GM12878 (cell line): Measurements from ENCODE around the gene SLC29A4.

ENCODE experiments used
- CBFB ChIP-seq: IDR thresholded peaks from 2 replicates; pipeline ENCODE4 v1.6.1; 2016; ENCODE audit warnings: antibody characterized with exemption, low read depth
- CBX3 ChIP-seq: fragments of 200-600 bp; sonication (generic); IDR thresholded peaks from 2 replicates; pipeline ENCODE4 v1.6.1; 2016; ENCODE audit warnings: low read depth, borderline replicate concordance
- FOXM1 ChIP-seq: IDR thresholded peaks from 2 replicates; pipeline ENCODE4 v1.6.1; 2012; ENCODE audit warnings: low read depth, mild to moderate bottlenecking, inconsistent platforms, low read length, moderate library complexity
- MTA3 ChIP-seq: IDR thresholded peaks from 2 replicates; pipeline ENCODE4 v1.6.1; 2012; ENCODE audit warnings: low read length, inconsistent platforms, borderline replicate concordance
- MYC ChIP-seq: IDR thresholded peaks from 2 replicates; pipeline ENCODE4 v1.6.1; 2011; ENCODE audit warnings: mild to moderate bottlenecking, low read length, moderate library complexity, inconsistent platforms; ENCODE audit not compliant: insufficient read depth, insufficient replicate concordance, insufficient read length, severe bottlenecking
- NFXL1 ChIP-seq: fragments of 450-650 bp; IDR thresholded peaks from 2 replicates; pipeline ENCODE4 v1.6.1; 2017; ENCODE audit warnings: antibody characterized with exemption, mild to moderate bottlenecking, borderline replicate concordance
- POLR2A ChIP-seq: IDR thresholded peaks from 2 replicates; pipeline ENCODE4 v1.6.1; 2011; ENCODE audit warnings: low read depth, mild to moderate bottlenecking, low read length
- ZNF207 ChIP-seq: fragments of 450-650 bp; IDR thresholded peaks from 2 replicates; pipeline ENCODE4 v1.6.1; 2014; ENCODE audit warnings: antibody characterized with exemption, mild to moderate bottlenecking, borderline replicate concordance
- ZZZ3 ChIP-seq: IDR thresholded peaks from 2 replicates; pipeline ENCODE4 v1.6.1; 2011; ENCODE audit warnings: low read depth; ENCODE audit not compliant: control insufficient read depth, insufficient read length
- TF ChIP-seq, protein P1 (sequence below): IDR thresholded peaks from 2 replicates; pipeline ENCODE4 v1.6.1; 2012; ENCODE audit warnings: mild to moderate bottlenecking, low read depth, low read length
- TF ChIP-seq, protein P2 (sequence below): IDR thresholded peaks from 2 replicates; pipeline ENCODE4 v1.6.1; 2012; ENCODE audit warnings: low read length, inconsistent platforms
- TF ChIP-seq, protein P3 (sequence below), 3 experiments: IDR thresholded peaks in 2 of 3; conservative IDR thresholded peaks in 1 of 3; 2 replicates each; pipeline ENCODE4 v1.5.1; 2011; ENCODE audit warnings: low read depth in 3 of 3, low read length in 3 of 3, mild to moderate bottlenecking in 3 of 3, control low read depth in 2 of 3, moderate library complexity in 2 of 3, inconsistent platforms in 1 of 3, mixed read lengths in 1 of 3; ENCODE audit not compliant: control insufficient read depth in 2 of 3, insufficient read depth in 1 of 3; ENCODE audit errors: extremely low read depth in 1 of 3
- TF ChIP-seq, protein P4 (sequence below): IDR thresholded peaks from 2 replicates; pipeline ENCODE4 v1.6.1; 2011; ENCODE audit warnings: low read depth, mild to moderate bottlenecking, low read length, moderate library complexity, borderline replicate concordance; ENCODE audit errors: extremely low read depth

DNA sequence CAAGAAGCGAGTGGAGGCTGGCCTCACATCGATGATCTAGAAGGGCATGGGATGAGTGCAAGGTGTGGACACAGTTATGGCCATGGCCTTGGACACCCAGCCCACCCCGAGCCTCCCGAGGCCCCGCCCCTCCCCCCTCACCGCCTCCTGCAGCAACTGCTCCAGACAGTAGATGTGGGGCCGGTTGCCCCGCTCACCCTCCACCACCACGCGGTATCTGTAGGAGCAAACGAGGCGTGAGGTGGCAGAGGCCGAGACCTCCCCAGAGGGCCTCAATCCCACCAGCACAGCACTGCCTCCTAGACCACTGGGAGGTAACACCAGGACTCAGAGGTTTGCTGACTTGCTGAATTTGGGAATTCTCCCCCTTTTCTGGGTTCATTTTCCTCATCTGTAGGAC, 37.6 kb downstream of the SLC29A4 start:
- TF ChIP-seq NFXL1 (no peak), FOXM1 (no peak), MYC (no peak), ZNF207 (no peak), MTA3 (no peak), ZZZ3 (no peak), POLR2A (no peak), CBFB (no peak), CBX3 (no peak)
- TF ChIP-seq, protein P1, sequence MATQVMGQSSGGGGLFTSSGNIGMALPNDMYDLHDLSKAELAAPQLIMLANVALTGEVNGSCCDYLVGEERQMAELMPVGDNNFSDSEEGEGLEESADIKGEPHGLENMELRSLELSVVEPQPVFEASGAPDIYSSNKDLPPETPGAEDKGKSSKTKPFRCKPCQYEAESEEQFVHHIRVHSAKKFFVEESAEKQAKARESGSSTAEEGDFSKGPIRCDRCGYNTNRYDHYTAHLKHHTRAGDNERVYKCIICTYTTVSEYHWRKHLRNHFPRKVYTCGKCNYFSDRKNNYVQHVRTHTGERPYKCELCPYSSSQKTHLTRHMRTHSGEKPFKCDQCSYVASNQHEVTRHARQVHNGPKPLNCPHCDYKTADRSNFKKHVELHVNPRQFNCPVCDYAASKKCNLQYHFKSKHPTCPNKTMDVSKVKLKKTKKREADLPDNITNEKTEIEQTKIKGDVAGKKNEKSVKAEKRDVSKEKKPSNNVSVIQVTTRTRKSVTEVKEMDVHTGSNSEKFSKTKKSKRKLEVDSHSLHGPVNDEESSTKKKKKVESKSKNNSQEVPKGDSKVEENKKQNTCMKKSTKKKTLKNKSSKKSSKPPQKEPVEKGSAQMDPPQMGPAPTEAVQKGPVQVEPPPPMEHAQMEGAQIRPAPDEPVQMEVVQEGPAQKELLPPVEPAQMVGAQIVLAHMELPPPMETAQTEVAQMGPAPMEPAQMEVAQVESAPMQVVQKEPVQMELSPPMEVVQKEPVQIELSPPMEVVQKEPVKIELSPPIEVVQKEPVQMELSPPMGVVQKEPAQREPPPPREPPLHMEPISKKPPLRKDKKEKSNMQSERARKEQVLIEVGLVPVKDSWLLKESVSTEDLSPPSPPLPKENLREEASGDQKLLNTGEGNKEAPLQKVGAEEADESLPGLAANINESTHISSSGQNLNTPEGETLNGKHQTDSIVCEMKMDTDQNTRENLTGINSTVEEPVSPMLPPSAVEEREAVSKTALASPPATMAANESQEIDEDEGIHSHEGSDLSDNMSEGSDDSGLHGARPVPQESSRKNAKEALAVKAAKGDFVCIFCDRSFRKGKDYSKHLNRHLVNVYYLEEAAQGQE = no peak
- TF ChIP-seq, protein P2, sequence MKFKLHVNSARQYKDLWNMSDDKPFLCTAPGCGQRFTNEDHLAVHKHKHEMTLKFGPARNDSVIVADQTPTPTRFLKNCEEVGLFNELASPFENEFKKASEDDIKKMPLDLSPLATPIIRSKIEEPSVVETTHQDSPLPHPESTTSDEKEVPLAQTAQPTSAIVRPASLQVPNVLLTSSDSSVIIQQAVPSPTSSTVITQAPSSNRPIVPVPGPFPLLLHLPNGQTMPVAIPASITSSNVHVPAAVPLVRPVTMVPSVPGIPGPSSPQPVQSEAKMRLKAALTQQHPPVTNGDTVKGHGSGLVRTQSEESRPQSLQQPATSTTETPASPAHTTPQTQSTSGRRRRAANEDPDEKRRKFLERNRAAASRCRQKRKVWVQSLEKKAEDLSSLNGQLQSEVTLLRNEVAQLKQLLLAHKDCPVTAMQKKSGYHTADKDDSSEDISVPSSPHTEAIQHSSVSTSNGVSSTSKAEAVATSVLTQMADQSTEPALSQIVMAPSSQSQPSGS = no peak
- TF ChIP-seq, protein P3, sequence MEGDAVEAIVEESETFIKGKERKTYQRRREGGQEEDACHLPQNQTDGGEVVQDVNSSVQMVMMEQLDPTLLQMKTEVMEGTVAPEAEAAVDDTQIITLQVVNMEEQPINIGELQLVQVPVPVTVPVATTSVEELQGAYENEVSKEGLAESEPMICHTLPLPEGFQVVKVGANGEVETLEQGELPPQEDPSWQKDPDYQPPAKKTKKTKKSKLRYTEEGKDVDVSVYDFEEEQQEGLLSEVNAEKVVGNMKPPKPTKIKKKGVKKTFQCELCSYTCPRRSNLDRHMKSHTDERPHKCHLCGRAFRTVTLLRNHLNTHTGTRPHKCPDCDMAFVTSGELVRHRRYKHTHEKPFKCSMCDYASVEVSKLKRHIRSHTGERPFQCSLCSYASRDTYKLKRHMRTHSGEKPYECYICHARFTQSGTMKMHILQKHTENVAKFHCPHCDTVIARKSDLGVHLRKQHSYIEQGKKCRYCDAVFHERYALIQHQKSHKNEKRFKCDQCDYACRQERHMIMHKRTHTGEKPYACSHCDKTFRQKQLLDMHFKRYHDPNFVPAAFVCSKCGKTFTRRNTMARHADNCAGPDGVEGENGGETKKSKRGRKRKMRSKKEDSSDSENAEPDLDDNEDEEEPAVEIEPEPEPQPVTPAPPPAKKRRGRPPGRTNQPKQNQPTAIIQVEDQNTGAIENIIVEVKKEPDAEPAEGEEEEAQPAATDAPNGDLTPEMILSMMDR (IDR thresholded peaks at IDR 0.05 in 2 of 3, conservative IDR thresholded peaks at IDR 0.05 in 1 of 3; ENCODE audit: control insufficient read depth in 2 of 3, extremely low read depth in 1 of 3, insufficient read depth in 1 of 3, low read depth in 3 of 3, low read length in 3 of 3) = no peak
- TF ChIP-seq, protein P4, sequence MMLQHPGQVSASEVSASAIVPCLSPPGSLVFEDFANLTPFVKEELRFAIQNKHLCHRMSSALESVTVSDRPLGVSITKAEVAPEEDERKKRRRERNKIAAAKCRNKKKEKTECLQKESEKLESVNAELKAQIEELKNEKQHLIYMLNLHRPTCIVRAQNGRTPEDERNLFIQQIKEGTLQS = no peak
